ENCODE data around the gene DCLRE1A. TPM values are rescaled to one million over a fixed set of nuclear protein-coding genes. Genes with fewer than 3 reads are reported as not detected.

The DCLRE1A gene
- total and polyA plus RNA-seq, 7 donors: 1.9 to 5.1 (median 3.0) TPM

- H3K4me1 ChIP-seq: no peaks in the 10 kb centered on the region
- no peaks in the 10 kb centered on the region for H3K27me3 ChIP-seq (ENCODE audit: insufficient read depth in 3 of 3, low read length in 2 of 3)
- no peak overlapping the region for H3K27ac ChIP-seq
- intact Hi-C loops (cut with DNase I): no loop called here
- ATAC-seq: no peak
- WGBS, 3 donors: 71 to 100% (median 96%) methylated on average over 2 of the region's 2 CpGs
- H3K36me3 ChIP-seq (ENCODE audit: insufficient read depth in 1 of 2, low read depth in 1 of 2): peaks cover 0 to 73% of the 10 kb centered on the region in 2 donors
- no peaks in the 10 kb centered on the region for H3K9me3 ChIP-seq
- DNase-seq: no peak
- H3K4me3 ChIP-seq: no peak overlapping the region
- no peak for TF ChIP-seq CTCF (IDR thresholded peaks at IDR 0.05)
These were observed 28.4 kb upstream of the DCLRE1A start for GRCh38 chr10:113882240-113882639.

GRCh38 chr10:113880236-113880635 lies 26.4 kb upstream of the DCLRE1A start:
- H3K4me1 ChIP-seq: no peaks in the 10 kb centered on the region
- ATAC-seq (no peak), DNase-seq (no peak)
- intact Hi-C loops (cut with DNase I): no loop called here
- H3K36me3 ChIP-seq (ENCODE audit: insufficient read depth in 1 of 2, low read depth in 1 of 2): peaks cover 0 to 63% of the 10 kb centered on the region in 2 donors
- no peak overlapping the region for H3K4me3 ChIP-seq
- no peak for TF ChIP-seq CTCF (IDR thresholded peaks at IDR 0.05)
- no peaks in the 10 kb centered on the region for H3K27me3 ChIP-seq (ENCODE audit: insufficient read depth in 3 of 3, low read length in 2 of 3)
- 44 to 89% (median 74%) methylated on average over 1 of the region's 1 CpG for WGBS, 3 donors
- H3K27ac ChIP-seq: no peak overlapping the region
- no peaks in the 10 kb centered on the region for H3K9me3 ChIP-seq

DNA sequence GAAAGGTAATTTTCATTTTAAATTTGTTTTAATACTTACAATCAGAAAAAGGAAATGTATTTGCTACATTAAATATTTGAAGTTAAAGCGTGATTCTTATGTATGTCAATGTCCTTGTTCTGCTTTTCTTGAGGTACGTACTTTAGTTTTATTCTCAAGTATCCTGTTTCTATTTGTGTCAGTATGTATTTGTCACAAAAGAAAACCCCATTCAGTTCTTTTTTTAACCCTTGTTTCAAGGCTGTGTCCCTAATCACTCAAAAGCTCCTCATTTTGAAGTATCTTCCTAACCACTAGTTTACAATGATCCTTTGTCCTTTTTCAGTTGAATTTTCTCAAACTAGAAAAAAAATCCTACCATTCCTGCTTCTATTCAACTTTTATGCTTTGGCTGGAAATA lies 25.8 kb upstream of the DCLRE1A start:
- intact Hi-C loops (cut with DNase I): no loop called here
- ATAC-seq (no peak), DNase-seq (no peak)
- WGBS, 3 donors: 79 to 92% (median 87%) methylated on average over 2 of the region's 2 CpGs
- TF ChIP-seq CTCF (IDR thresholded peaks at IDR 0.05): no peak
- Histone ChIP-seq H3K4me1 (no peaks in the 10 kb centered on the region), H3K4me3 (no peak overlapping the region), H3K9me3 (no peaks in the 10 kb centered on the region), H3K27me3 (ENCODE audit: insufficient read depth in 3 of 3, low read length in 2 of 3) (no peaks in the 10 kb centered on the region), H3K27ac (no peak overlapping the region), H3K36me3 (ENCODE audit: insufficient read depth in 1 of 2, low read depth in 1 of 2) (peaks cover 0 to 57% of the 10 kb centered on the region in 2 donors)

- WGBS, 3 donors: 60 to 74% (median 68%) methylated on average over 3 of the region's 3 CpGs
- Histone ChIP-seq H3K27me3 (ENCODE audit: insufficient read depth in 3 of 3, low read length in 2 of 3) (no peaks in the 10 kb centered on the region), H3K36me3 (ENCODE audit: insufficient read depth in 1 of 2, low read depth in 1 of 2) (peaks cover 0 to 40% of the 10 kb centered on the region in 2 donors), H3K4me3 (no peak overlapping the region), H3K27ac (no peak overlapping the region), H3K4me1 (no peaks in the 10 kb centered on the region), H3K9me3 (peaks cover 10% of the 10 kb centered on the region)
- intact Hi-C loops (cut with DNase I): no loop called here
- TF ChIP-seq CTCF (IDR thresholded peaks at IDR 0.05): no peak
- ATAC-seq: no peak
- no peak for DNase-seq
These were observed 22.6 kb upstream of the DCLRE1A start for GRCh38 chr10:113876461-113876860.

GRCh38 chr10:113875212-113875611 lies 21.3 kb upstream of the DCLRE1A start:
- no peaks in the 10 kb centered on the region for H3K4me1 ChIP-seq
- H3K9me3 ChIP-seq: peaks cover 10% of the 10 kb centered on the region
- 95 to 100% (median 97%) methylated on average over 1 of the region's 1 CpG for WGBS, 3 donors
- ATAC-seq (no peak), DNase-seq (no peak)
- no peak overlapping the region for H3K27ac ChIP-seq
- intact Hi-C loops (cut with DNase I): no loop called here
- no peaks in the 10 kb centered on the region for H3K27me3 ChIP-seq (ENCODE audit: insufficient read depth in 3 of 3, low read length in 2 of 3)
- H3K36me3 ChIP-seq (ENCODE audit: insufficient read depth in 1 of 2, low read depth in 1 of 2): peaks cover 0 to 29% of the 10 kb centered on the region in 2 donors
- TF ChIP-seq CTCF (IDR thresholded peaks at IDR 0.05): no peak
- H3K4me3 ChIP-seq: no peak overlapping the region

All from psoas muscle (tissue), 8 donors.